H1 (cell line): ENCODE measurements around the gene AOAH. TPM values are rescaled to one million over a fixed set of nuclear protein-coding genes. Genes with fewer than 3 reads are reported as not detected.

Experiments used
- CTCF ChIA-PET: fragments of 300-600 bp; sonication (Branson Sonifier 250); formaldehyde crosslinking; loops from one replicate; lab custom pipeline; 2021; ENCODE audit not compliant: partially characterized antibody; lab: Charles Lee
- POLR2A ChIA-PET: fragments of 300-600 bp; sonication (Branson Sonifier 250); formaldehyde crosslinking; loops from one replicate; lab custom pipeline; 2021; ENCODE audit warnings: inconsistent platforms; ENCODE audit not compliant: partially characterized antibody; lab: Charles Lee
- DNase-seq, 2 experiments: peaks; one replicate each; pipeline versions ENCODE4 v3.0.0 to v3.0.0-alpha.2; 2010 to 2022; ENCODE audit warnings: low spot score in 2 of 2, low read depth in 1 of 2, mixed read lengths in 1 of 2
- FAIRE-seq: peaks from 2 replicates; lab custom pipeline; 2011; peaks lifted over from hg19 to GRCh38; lab: Jason Lieb, UNC
- H2AFZ ChIP-seq: 2 replicates; pipeline ENCODE4 v1.8.1; 2012; ENCODE audit warnings: low read length, inconsistent platforms
- H2AK5ac ChIP-seq: 2 replicates; pipeline ENCODE4 v1.6.1; 2013; ENCODE audit warnings: low read depth, low read length
- H2BK120ac ChIP-seq: replicated peaks from 2 replicates; pipeline ENCODE3; 2013; ENCODE audit warnings: low read depth, low read length, inconsistent platforms
- H2BK12ac ChIP-seq: 2 replicates; pipeline ENCODE4 v1.6.1; 2013; ENCODE audit warnings: low read depth, low read length
- H2BK15ac ChIP-seq: 2 replicates; pipeline ENCODE4 v1.6.1; 2013; ENCODE audit warnings: low read length
- H2BK20ac ChIP-seq: 2 replicates; pipeline ENCODE4 v1.6.1; 2013; ENCODE audit warnings: low read length
- H2BK5ac ChIP-seq: 2 replicates; pipeline ENCODE4 v1.6.1; 2013; ENCODE audit warnings: low read depth, low read length
- H3K14ac ChIP-seq: 2 replicates; pipeline ENCODE4 v1.6.1; 2013; ENCODE audit warnings: inconsistent platforms; ENCODE audit not compliant: insufficient read length
- H3K18ac ChIP-seq: 2 replicates; pipeline ENCODE4 v1.6.1; 2013; ENCODE audit warnings: low read length; ENCODE audit errors: extremely low read depth
- H3K23ac ChIP-seq: 2 replicates; pipeline ENCODE4 v1.6.1; 2013; ENCODE audit warnings: inconsistent platforms; ENCODE audit not compliant: insufficient read length
- H3K23me2 ChIP-seq: 2 replicates; pipeline ENCODE4 v1.6.1; 2013; ENCODE audit warnings: low read depth, low read length
- H3K27ac ChIP-seq: 2 replicates; pipeline ENCODE4 v1.6.1; 2011; ENCODE audit warnings: low read depth, low read length, inconsistent platforms
- H3K27me3 ChIP-seq, 4 experiments: replicated peaks in 1 of 4; 1 replicate in 1 of 4; 2 replicates in 3 of 4; pipeline versions ENCODE4 v1.6.1 to v1.8.1; 2011 to 2013; ENCODE audit warnings: low read length in 3 of 4, mild to moderate bottlenecking in 3 of 4, inconsistent platforms in 2 of 4, mixed read lengths in 2 of 4, moderate library complexity in 1 of 4; ENCODE audit not compliant: control insufficient read depth in 3 of 4, insufficient read depth in 3 of 4; ENCODE audit errors: extremely low read depth in 1 of 4
- H3K36me3 ChIP-seq, 4 experiments: 2 replicates each; pipeline versions ENCODE4 v1.6.1 to v1.8.1; 2011 to 2013; ENCODE audit warnings: mild to moderate bottlenecking in 4 of 4, low read length in 3 of 4, moderate library complexity in 2 of 4, control low read depth in 1 of 4, inconsistent platforms in 1 of 4; ENCODE audit not compliant: insufficient read depth in 4 of 4, control insufficient read depth in 2 of 4
- H3K4ac ChIP-seq: replicated peaks from 2 replicates; pipeline ENCODE3; 2013; ENCODE audit warnings: low read length, low read depth, mixed read lengths, inconsistent platforms; ENCODE audit not compliant: insufficient read length
- H3K4me1 ChIP-seq, 4 experiments: replicated peaks in 1 of 4; 1 replicate in 1 of 4; 2 replicates in 3 of 4; pipeline versions ENCODE4 v1.6.1 to v1.8.1; 2011 to 2013; ENCODE audit warnings: low read length in 3 of 4, inconsistent platforms in 2 of 4, mixed read lengths in 1 of 4; ENCODE audit not compliant: insufficient read depth in 4 of 4, control insufficient read depth in 3 of 4
- H3K4me2 ChIP-seq, 2 experiments: 2 replicates each; pipeline versions ENCODE4 v1.6.1 to v1.8.1; 2011 to 2013; ENCODE audit warnings: low read depth in 2 of 2, low read length in 2 of 2, control low read depth in 1 of 2, inconsistent platforms in 1 of 2, mild to moderate bottlenecking in 1 of 2; ENCODE audit not compliant: insufficient read depth in 1 of 2
- H3K4me3 ChIP-seq, 4 experiments: fragments of 200-600, 300-600 bp in 1 of 4; sonication (generic), shearing (Covaris generic), sonication (Bioruptor Twin) in 1 of 4; 2 replicates each; pipeline versions ENCODE4 v1.5.1 to v1.8.1; 2011 to 2016; ENCODE audit warnings: low read length in 4 of 4, low read depth in 3 of 4, control low read depth in 2 of 4, inconsistent platforms in 2 of 4, mild to moderate bottlenecking in 2 of 4, mixed read lengths in 1 of 4, moderate library complexity in 1 of 4; ENCODE audit not compliant: insufficient read depth in 2 of 4; ENCODE audit errors: extremely low read depth in 1 of 4
- H3K56ac ChIP-seq: replicated peaks from 2 replicates; pipeline ENCODE3; 2013; ENCODE audit warnings: low read depth, mild to moderate bottlenecking, mixed read lengths, low read length, inconsistent platforms; ENCODE audit not compliant: insufficient read length
- H3K79me1 ChIP-seq: 2 replicates; pipeline ENCODE4 v1.6.1; 2013; ENCODE audit warnings: low read depth, low read length, control low read depth
- H3K79me2 ChIP-seq, 2 experiments: 2 replicates each; pipeline versions ENCODE4 v1.6.1 to v1.8.1; 2012 to 2013; ENCODE audit warnings: low read length in 2 of 2, mild to moderate bottlenecking in 2 of 2, inconsistent platforms in 1 of 2; ENCODE audit not compliant: insufficient read depth in 2 of 2, control insufficient read depth in 1 of 2
- H3K9ac ChIP-seq, 4 experiments: replicated peaks in 1 of 4; 1 replicate in 1 of 4; 2 replicates in 3 of 4; pipeline versions ENCODE4 v1.6.1 to v1.8.1; 2011 to 2013; ENCODE audit warnings: low read depth in 3 of 4, low read length in 3 of 4, control low read depth in 2 of 4, mild to moderate bottlenecking in 2 of 4, moderate library complexity in 2 of 4, inconsistent platforms in 1 of 4; ENCODE audit errors: extremely low read depth in 1 of 4
- H3K9me3 ChIP-seq, 2 experiments: 2 replicates each; pipeline versions ENCODE4 v1.6.1 to v1.8.1; 2012 to 2013; ENCODE audit warnings: mild to moderate bottlenecking in 2 of 2, moderate library complexity in 2 of 2, control low read depth in 1 of 2, inconsistent platforms in 1 of 2, low read depth in 1 of 2, low read length in 1 of 2, mixed read lengths in 1 of 2; ENCODE audit not compliant: insufficient read depth in 2 of 2
- H4K20me1 ChIP-seq, 2 experiments: replicated peaks in 1 of 2; 2 replicates each; pipeline versions ENCODE3 to v1.8.1; 2011 to 2013; ENCODE audit warnings: inconsistent platforms in 2 of 2, low read length in 2 of 2, mild to moderate bottlenecking in 1 of 2; ENCODE audit not compliant: insufficient read depth in 2 of 2, control insufficient read depth in 1 of 2
- H4K5ac ChIP-seq: 2 replicates; pipeline ENCODE4 v1.6.1; 2013; ENCODE audit warnings: low read length, low read depth, mixed read lengths, inconsistent platforms; ENCODE audit not compliant: insufficient read length
- H4K8ac ChIP-seq: 2 replicates; pipeline ENCODE4 v1.8.0; 2013; ENCODE audit warnings: mild to moderate bottlenecking, moderate library complexity, low read length, inconsistent platforms; ENCODE audit not compliant: insufficient read depth; ENCODE audit errors: extremely low read depth
- H4K91ac ChIP-seq: replicated peaks from 2 replicates; pipeline ENCODE3; 2013; ENCODE audit warnings: low read length, mixed read lengths, inconsistent platforms; ENCODE audit not compliant: insufficient read length
- ATF2 ChIP-seq: IDR thresholded peaks from 2 replicates; pipeline ENCODE4 v1.6.1; 2012; ENCODE audit warnings: low read length, inconsistent platforms
- CBX8 ChIP-seq: fragments of 300-800, 300-1000 bp; sonication (generic); IDR thresholded peaks from 2 replicates; pipeline ENCODE4 v1.7.1; 2016; ENCODE audit warnings: low read depth, low read length, borderline replicate concordance
- CTCF ChIP-seq, 3 experiments: IDR thresholded peaks; 1 replicate in 2 of 3; 2 replicates in 1 of 3; pipeline versions ENCODE4 v1.5.1 to v1.6.1; 2011; ENCODE audit warnings: low read length in 3 of 3, mild to moderate bottlenecking in 3 of 3, inconsistent platforms in 2 of 3, low read depth in 1 of 3, moderate library complexity in 1 of 3; ENCODE audit not compliant: insufficient read depth in 1 of 3; ENCODE audit errors: control extremely low read depth in 1 of 3
- E2F6 ChIP-seq: IDR thresholded peaks from 2 replicates; pipeline ENCODE4 v1.6.1; 2012; ENCODE audit warnings: inconsistent platforms
- NANOG ChIP-seq: IDR thresholded peaks from 2 replicates; pipeline ENCODE4 v1.6.1; 2011; ENCODE audit warnings: low read length, low read depth, mild to moderate bottlenecking, inconsistent platforms; ENCODE audit not compliant: insufficient read depth, poor library complexity, severe bottlenecking
- POLR2AphosphoS5 ChIP-seq: IDR thresholded peaks from 2 replicates; pipeline ENCODE4 v1.6.1; 2011; ENCODE audit warnings: low read depth, low read length
- RAD21 ChIP-seq, 2 experiments: IDR thresholded peaks in 1 of 2; conservative IDR thresholded peaks in 1 of 2; 2 replicates each; pipeline ENCODE4 v1.6.1; 2011; ENCODE audit warnings: low read depth in 2 of 2, low read length in 2 of 2, improper control_type of control experiment in 1 of 2, inconsistent platforms in 1 of 2, mild to moderate bottlenecking in 1 of 2, moderate library complexity in 1 of 2
- TAF1 ChIP-seq: IDR thresholded peaks from 2 replicates; pipeline ENCODE4 v1.6.1; 2011; ENCODE audit warnings: mild to moderate bottlenecking, low read depth, low read length
- WGBS, 2 experiments: shearing (Covaris generic) in 1 of 2; methylation state at CpG; one replicate each; pipeline versions ENCODE4 v1.1.6 to v1.1.7; 2013 to 2015; ENCODE audit warnings: low lambda C conversion rate in 2 of 2, mixed read lengths in 2 of 2, inconsistent platforms in 1 of 2, low coverage in 1 of 2, missing lambda C conversion rate in 1 of 2; ENCODE audit not compliant: insufficient replicate concordance in 2 of 2, insufficient coverage in 1 of 2, insufficient read length in 1 of 2; ENCODE audit errors: extremely low coverage in 1 of 2, missing lambda C conversion rate in 1 of 2; 5-methylcytosine and 5-hydroxymethylcytosine counted together
- polyA plus RNA-seq, 7 experiments: library from polyadenylated mRNA; depleted of rRNA in 3 of 7; stranded (reverse) in 5 of 7; unstranded in 2 of 7; fragments of >200 nt in 5 of 7; fragments of 200-250 nt in 2 of 7; gene quantifications; 1 replicate in 5 of 7; 2 replicates in 1 of 7; 4 replicates in 1 of 7; pipeline versions ENCODE4 v1.2.1 to v1.2.3, GENCODE V29; 2011 to 2013; ENCODE audit warnings: missing spikeins in 2 of 7, mixed read lengths in 2 of 7
- total RNA-seq: library from RNA; stranded (reverse); fragmentation: NEBNext Ultra II Directional; extraction: Animal tissue kit (Norgen Biotek cat#: 25700); gene quantifications from 2 replicates; pipeline ENCODE4 v1.2.1, GENCODE V29; 2021

The AOAH gene
- total and polyA plus RNA-seq, 2 of the 8 experiments (the other 6 are each of a cell fraction or from before 2014, with no cell fraction given): 0.08 TPM; not detected in 1

GRCh38 chr7:36512616-36513015 is 211.7 kb downstream of the AOAH start:
- ChIA-PET CTCF (interaction anchor here (1.9 kb wide), 2 partner anchors 10 to 159 kb away, joined by 5 read pairs; no protein-coding TSS in a partner anchor), POLR2A (no interaction called here)
- peaks cover 0 to 4% of the 10 kb centered on the region in 2 experiments for H4K20me1 ChIP-seq
- H2BK20ac ChIP-seq: no peak overlapping the region
- no peak overlapping the region for H3K4me2 ChIP-seq
- H2AFZ ChIP-seq: no peak overlapping the region
- DNase-seq (no peak), FAIRE-seq (no peak)
- 0 out of 7 replicates have a peak, but pooled peaks cover 0 to 4% (median 0%) of the 10 kb centered on the region in 4 experiments for H3K4me1 ChIP-seq
- no peaks in the 10 kb centered on the region for H3K27me3 ChIP-seq
- no peak overlapping the region for H2BK15ac ChIP-seq
- H3K18ac ChIP-seq: no peak overlapping the region
- H3K9me3 ChIP-seq: no peaks in the 10 kb centered on the region; a peak in 1 of 4 replicates
- H2BK5ac ChIP-seq: no peak overlapping the region
- no peaks in the 10 kb centered on the region for H3K79me2 ChIP-seq
- no peak overlapping the region for H3K56ac ChIP-seq
- peaks cover 14% of the 10 kb centered on the region; the same call in 1 of the 2 replicates for H3K23me2 ChIP-seq
- no peak overlapping the region for H3K27ac ChIP-seq
- no peak overlapping the region for H4K91ac ChIP-seq
- H4K8ac ChIP-seq: no peak overlapping the region
- no peak overlapping the region for H4K5ac ChIP-seq
- H2AK5ac ChIP-seq: no peak overlapping the region
- no peak overlapping the region for H2BK120ac ChIP-seq
- H3K36me3 ChIP-seq: no peaks in the 10 kb centered on the region
- H3K4me3 ChIP-seq: no peak overlapping the region
- no peak overlapping the region for H3K4ac ChIP-seq
- no peaks in the 10 kb centered on the region for H3K79me1 ChIP-seq
- 75% methylated on average over 4 of the region's 4 CpGs; no CpG with 5 or more reads in 1 of the 2 experiments for whole genome bisulfite sequencing, 2 experiments
- H3K9ac ChIP-seq: no peak overlapping the region
- no peak overlapping the region for H3K23ac ChIP-seq
- no peak overlapping the region for H3K14ac ChIP-seq
- H2BK12ac ChIP-seq: no peak overlapping the region
- peak in 1 of 2 experiments; percentile 3; a peak in 1 of 4 replicates for TF ChIP-seq RAD21 (IDR thresholded peaks at IDR 0.05 in 1 of 2, conservative IDR thresholded peaks at IDR 0.05 in 1 of 2; ENCODE audit: low read depth in 2 of 2, low read length in 2 of 2)
- no peak for TF ChIP-seq POLR2AphosphoS5
- no peak for TF ChIP-seq ATF2
- no peak for TF ChIP-seq CBX8
- TF ChIP-seq TAF1: no peak
- no peak for TF ChIP-seq E2F6
- peak in 1 of 3 experiments; percentile 6; a peak in 1 of 4 replicates for TF ChIP-seq CTCF (IDR thresholded peaks at IDR 0.05; ENCODE audit: control extremely low read depth in 1 of 3, insufficient read depth in 1 of 3, low read depth in 1 of 3, low read length in 3 of 3)
- no peak for TF ChIP-seq NANOG
